DND-41 (cell line): ENCODE measurements around the gene TBXAS1.
A peak's percentile ranks its signal among the peaks of the same experiment; 100 is the strongest.

Source experiments
- ATAC-seq: fragments of 200-7000 bp; cut with Tn5 transposase; 3 replicates; pipeline ENCODE4 v1.9.1; 2021; ENCODE audit warnings: low read depth; ENCODE audit not compliant: insufficient read depth
- DNase-seq: peaks from one replicate; pipeline ENCODE4 v3.0.0-alpha.2; 2020
- H2AFZ ChIP-seq: 2 replicates; pipeline ENCODE4 v1.6.0; 2012; ENCODE audit warnings: low read depth, low read length
- H3K27ac ChIP-seq: 2 replicates; pipeline ENCODE4 v1.5.1; 2012; ENCODE audit warnings: low read length, inconsistent platforms
- H3K27me3 ChIP-seq: fragments of 200-600 bp; sonication (generic); 2 replicates; pipeline ENCODE4 v1.6.0; 2012; ENCODE audit warnings: low read length, mild to moderate bottlenecking, inconsistent platforms; ENCODE audit not compliant: insufficient read depth, poor library complexity
- H3K36me3 ChIP-seq: 2 replicates; pipeline ENCODE4 v1.5.1; 2012; ENCODE audit warnings: low read length, inconsistent platforms; ENCODE audit not compliant: insufficient read depth
- H3K4me1 ChIP-seq: 2 replicates; pipeline ENCODE4 v1.5.1; 2012; ENCODE audit warnings: mild to moderate bottlenecking, low read length; ENCODE audit not compliant: insufficient read depth
- H3K4me2 ChIP-seq: 2 replicates; pipeline ENCODE4 v1.6.0; 2012; ENCODE audit warnings: mild to moderate bottlenecking, moderate library complexity, low read length, inconsistent platforms; ENCODE audit not compliant: insufficient read depth
- H3K4me3 ChIP-seq, 2 experiments: fragments of 200-600 bp in 1 of 2; shearing (Covaris generic) in 1 of 2; 2 replicates each; pipeline ENCODE4 v1.5.1; 2012 to 2016; ENCODE audit warnings: inconsistent platforms in 2 of 2, low read length in 2 of 2, mild to moderate bottlenecking in 2 of 2, low read depth in 1 of 2, moderate library complexity in 1 of 2
- H3K79me2 ChIP-seq: 2 replicates; pipeline ENCODE4 v1.6.0; 2012; ENCODE audit warnings: low read length, inconsistent platforms; ENCODE audit not compliant: insufficient read depth
- H3K9ac ChIP-seq: 2 replicates; pipeline ENCODE4 v1.6.0; 2012; ENCODE audit warnings: low read depth, mild to moderate bottlenecking, inconsistent platforms, low read length, moderate library complexity
- H3K9me3 ChIP-seq: 2 replicates; pipeline ENCODE4 v1.5.1; 2012; ENCODE audit warnings: low read length, moderate library complexity, mild to moderate bottlenecking, inconsistent platforms; ENCODE audit not compliant: insufficient read depth, severe bottlenecking
- H4K20me1 ChIP-seq: 2 replicates; pipeline ENCODE4 v1.6.0; 2012; ENCODE audit warnings: low read length; ENCODE audit not compliant: insufficient read depth
- EZH2 ChIP-seq: IDR thresholded peaks from 3 replicates; pipeline ENCODE4 v1.6.1; 2012; ENCODE audit warnings: borderline replicate concordance, low read depth, mild to moderate bottlenecking, moderate library complexity, low read length, inconsistent platforms; ENCODE audit not compliant: severe bottlenecking
- TF ChIP-seq, protein P1 (sequence below): IDR thresholded peaks from 2 replicates; pipeline ENCODE4 v1.5.1; 2012; ENCODE audit warnings: borderline replicate concordance, low read length, moderate library complexity, mild to moderate bottlenecking; ENCODE audit not compliant: poor library complexity, severe bottlenecking; ENCODE audit errors: extremely low read depth

Gene TBXAS1

DNA sequence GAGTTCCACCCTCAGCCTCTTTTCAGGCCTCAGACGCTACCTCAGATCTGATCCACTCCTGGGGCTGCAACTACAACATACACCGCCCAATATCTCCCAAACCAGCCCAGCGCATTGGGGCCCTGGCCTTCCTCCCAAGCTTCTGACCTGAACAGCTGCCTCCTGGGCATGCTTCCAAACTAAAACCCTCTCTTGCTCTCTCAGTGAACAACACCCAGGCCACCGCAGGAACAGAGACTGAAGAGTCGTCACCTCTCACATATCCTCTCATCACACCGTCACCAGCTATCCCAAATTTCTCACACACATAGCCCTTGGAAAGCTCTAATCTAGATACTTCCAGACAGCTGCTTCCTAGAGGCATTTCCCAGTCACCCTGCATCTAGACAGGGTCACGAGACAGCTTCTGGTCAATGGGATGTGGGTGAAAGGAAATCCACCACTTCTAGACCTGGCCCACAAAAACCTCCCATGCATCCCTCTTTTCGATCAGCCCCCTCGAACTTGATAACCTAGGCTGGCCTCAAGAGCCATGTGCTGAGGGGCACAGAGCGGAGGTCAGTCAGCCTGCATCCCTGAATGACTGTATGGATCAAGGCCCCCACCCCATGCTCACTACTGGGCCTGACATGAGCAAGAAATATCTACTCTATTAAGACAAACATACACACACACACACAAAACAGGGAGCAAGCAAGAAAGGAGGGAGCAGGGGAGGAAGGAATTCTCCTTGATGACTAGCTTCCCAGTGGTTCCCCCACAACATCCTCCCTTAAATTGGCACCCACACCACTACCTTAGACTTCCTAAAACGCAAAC is 231.9 kb downstream of the TBXAS1 start:
- no peak for TF ChIP-seq EZH2
- TF ChIP-seq, protein P1, sequence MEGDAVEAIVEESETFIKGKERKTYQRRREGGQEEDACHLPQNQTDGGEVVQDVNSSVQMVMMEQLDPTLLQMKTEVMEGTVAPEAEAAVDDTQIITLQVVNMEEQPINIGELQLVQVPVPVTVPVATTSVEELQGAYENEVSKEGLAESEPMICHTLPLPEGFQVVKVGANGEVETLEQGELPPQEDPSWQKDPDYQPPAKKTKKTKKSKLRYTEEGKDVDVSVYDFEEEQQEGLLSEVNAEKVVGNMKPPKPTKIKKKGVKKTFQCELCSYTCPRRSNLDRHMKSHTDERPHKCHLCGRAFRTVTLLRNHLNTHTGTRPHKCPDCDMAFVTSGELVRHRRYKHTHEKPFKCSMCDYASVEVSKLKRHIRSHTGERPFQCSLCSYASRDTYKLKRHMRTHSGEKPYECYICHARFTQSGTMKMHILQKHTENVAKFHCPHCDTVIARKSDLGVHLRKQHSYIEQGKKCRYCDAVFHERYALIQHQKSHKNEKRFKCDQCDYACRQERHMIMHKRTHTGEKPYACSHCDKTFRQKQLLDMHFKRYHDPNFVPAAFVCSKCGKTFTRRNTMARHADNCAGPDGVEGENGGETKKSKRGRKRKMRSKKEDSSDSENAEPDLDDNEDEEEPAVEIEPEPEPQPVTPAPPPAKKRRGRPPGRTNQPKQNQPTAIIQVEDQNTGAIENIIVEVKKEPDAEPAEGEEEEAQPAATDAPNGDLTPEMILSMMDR = no peak
- peak overlapping the region; percentile 86 for H3K9ac ChIP-seq
- H3K36me3 ChIP-seq = peaks cover 19% of the 10 kb centered on the region
- H2AFZ ChIP-seq = peak overlapping the region; percentile 96; the same call in 1 of the 2 replicates
- H3K4me3 ChIP-seq = peak overlapping the region; percentile 64 to 93; a peak in 3 of 4 replicates
- no peak for DNase-seq
- H3K79me2 ChIP-seq = peaks cover 57% of the 10 kb centered on the region
- H3K27ac ChIP-seq = peak overlapping the region; percentile 80; the same call in 1 of the 2 replicates
- no peaks in the 10 kb centered on the region for H3K9me3 ChIP-seq
- no peaks in the 10 kb centered on the region for H3K27me3 ChIP-seq
- no peak for ATAC-seq
- peak overlapping the region; percentile 93 for H3K4me2 ChIP-seq
- H3K4me1 ChIP-seq = peaks cover 51% of the 10 kb centered on the region
- H4K20me1 ChIP-seq = peaks cover 27% of the 10 kb centered on the region

DNA sequence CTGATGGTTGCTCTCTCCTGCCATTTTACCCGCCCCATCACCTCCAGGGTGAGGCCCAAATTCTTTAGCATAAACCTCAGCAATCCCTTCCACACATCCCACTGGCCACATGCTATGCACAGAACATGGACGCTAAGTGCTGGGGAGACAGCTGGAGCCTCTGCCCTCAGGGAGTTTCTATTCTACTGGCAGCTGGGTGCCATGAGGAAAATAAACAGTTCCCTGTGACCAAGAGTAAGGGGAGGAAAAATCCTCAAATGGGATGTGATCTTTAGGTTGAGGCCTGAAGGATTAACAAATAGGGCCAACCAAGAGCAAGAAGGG is 232.5 kb downstream of the TBXAS1 start:
- peaks cover 27% of the 10 kb centered on the region for H4K20me1 ChIP-seq
- H2AFZ ChIP-seq = peak overlapping the region; percentile 96; the same call in 1 of the 2 replicates
- TF ChIP-seq, protein P1 = no peak
- TF ChIP-seq EZH2 = no peak
- H3K9me3 ChIP-seq = peaks cover 2% of the 10 kb centered on the region
- peak overlapping the region; percentile 86 for H3K9ac ChIP-seq
- peak overlapping the region; percentile 93 for H3K4me2 ChIP-seq
- no peaks in the 10 kb centered on the region for H3K27me3 ChIP-seq
- peak overlapping the region; percentile 64 to 93; a peak in 3 of 4 replicates for H3K4me3 ChIP-seq
- H3K36me3 ChIP-seq = peaks cover 13% of the 10 kb centered on the region
- H3K4me1 ChIP-seq = peaks cover 51% of the 10 kb centered on the region
- H3K79me2 ChIP-seq = peaks cover 57% of the 10 kb centered on the region
- DNase-seq (no peak), ATAC-seq (no peak)
- H3K27ac ChIP-seq = peak overlapping the region; percentile 80

DNA sequence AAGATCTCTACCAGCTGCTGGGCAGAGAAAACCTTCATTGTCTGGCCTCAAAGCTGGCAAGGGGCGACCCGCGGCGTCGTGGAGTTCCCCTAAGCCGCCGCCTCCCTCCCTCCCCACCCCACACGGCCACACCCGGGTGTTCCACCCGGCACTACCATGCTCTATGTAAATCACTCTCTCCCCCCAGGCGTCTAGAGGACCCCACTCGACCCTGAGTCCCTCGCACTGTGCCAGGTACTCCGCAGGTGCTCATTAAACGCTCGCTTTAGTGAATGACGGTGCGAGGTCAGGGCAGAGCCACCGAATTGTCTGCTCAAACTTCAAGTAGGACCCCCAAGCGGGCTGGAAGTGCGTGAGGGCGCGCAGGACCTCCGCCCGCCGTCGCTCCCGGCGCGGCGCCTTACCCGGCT is 233.1 kb downstream of the TBXAS1 start:
- H3K4me3 ChIP-seq = peak overlapping the region; percentile 64 to 93
- DNase-seq (peak; percentile 44), ATAC-seq (peak; percentile 55)
- peak overlapping the region; percentile 86 for H3K9ac ChIP-seq
- peak overlapping the region; percentile 96 for H2AFZ ChIP-seq
- H4K20me1 ChIP-seq = peaks cover 25% of the 10 kb centered on the region
- H3K27ac ChIP-seq = peak overlapping the region; percentile 80
- peaks cover 8% of the 10 kb centered on the region for H3K36me3 ChIP-seq
- TF ChIP-seq, protein P1 = no peak
- no peak for TF ChIP-seq EZH2
- peaks cover 51% of the 10 kb centered on the region for H3K4me1 ChIP-seq
- H3K79me2 ChIP-seq = peaks cover 53% of the 10 kb centered on the region
- H3K9me3 ChIP-seq = peaks cover 4% of the 10 kb centered on the region
- H3K4me2 ChIP-seq = peak overlapping the region; percentile 93
- H3K27me3 ChIP-seq = no peaks in the 10 kb centered on the region
